NCI-H345 treated with DMSO at 0.1 percent for 48 hours (cell line): ENCODE data around the gene PDK1.
"Not testable (repeated sequence)": the region's sequence is repeated elsewhere in the genome, so short reads cannot be mapped to it uniquely, and the experiment has no call there.

Experiments used
- DNase-seq: peaks from one replicate; lab custom pipeline; 2025; ENCODE audit not compliant: unreplicated experiment; lab: John Stamatoyannopoulos, UW

The PDK1 gene

DNA sequence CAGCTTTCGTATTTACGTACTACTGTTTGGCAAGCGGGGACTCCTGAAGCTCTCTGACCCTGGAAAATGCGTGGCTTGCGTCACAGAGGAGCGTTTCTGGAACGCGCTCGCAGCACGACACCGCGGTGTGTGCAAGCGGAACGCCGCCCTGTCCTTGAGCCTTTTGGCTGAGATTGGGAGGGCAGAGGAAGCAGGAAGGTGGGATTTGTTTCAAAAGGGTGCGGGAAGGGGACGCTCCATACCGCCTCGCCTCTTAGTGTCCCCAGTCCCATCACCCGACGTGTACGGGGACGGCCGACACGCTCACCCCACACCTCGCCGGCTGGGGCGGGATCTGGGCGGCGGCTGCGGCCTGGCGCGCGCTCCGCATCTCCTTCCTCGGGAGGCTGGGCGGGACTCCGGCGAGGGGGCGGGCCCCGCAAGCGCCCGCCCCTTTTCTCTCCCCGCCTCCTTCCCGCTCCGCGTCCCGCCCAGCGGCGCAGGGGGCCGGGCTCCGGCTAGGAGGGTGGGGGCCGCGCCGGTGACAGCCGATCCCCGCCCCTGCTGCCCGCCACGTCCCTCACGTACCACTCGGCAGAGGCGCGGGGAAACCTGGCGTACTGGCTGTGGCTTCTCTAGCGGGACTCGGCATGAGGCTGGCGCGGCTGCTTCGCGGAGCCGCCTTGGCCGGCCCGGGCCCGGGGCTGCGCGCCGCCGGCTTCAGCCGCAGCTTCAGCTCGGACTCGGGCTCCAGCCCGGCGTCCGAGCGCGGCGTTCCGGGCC lies at the start of gene PDK1:
TSS of gene PDK1 (plus strand) at position 569 of the 762 bp plus-strand sequence. CDS start at position 630, 61 bp downstream.
- peak; percentile 84 for DNase-seq

- DNase-seq: no peak
Observed at GRCh38 chr2:172507199-172507598, 48.7 kb upstream of the PDK1 start.

DNA sequence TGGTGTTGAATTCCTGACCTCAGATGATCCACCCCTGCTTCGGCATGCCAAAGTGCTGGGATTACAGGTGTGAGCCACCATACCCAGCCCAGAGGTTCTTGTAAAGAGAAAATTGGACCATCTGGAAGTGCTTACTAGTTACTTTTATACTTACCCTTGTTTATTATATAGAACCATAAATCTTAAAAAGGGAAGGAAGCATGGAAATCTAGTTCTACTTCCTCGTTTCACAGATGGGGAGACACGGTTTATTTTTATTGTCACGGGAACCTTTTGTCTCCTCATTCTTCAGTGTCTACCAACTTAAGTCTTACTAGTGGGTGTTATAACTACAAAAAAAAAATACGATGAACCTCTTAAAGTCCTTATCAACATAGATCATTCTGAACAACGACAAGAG lies 45.8 kb upstream of the PDK1 start:
- DNase-seq: no peak

DNA sequence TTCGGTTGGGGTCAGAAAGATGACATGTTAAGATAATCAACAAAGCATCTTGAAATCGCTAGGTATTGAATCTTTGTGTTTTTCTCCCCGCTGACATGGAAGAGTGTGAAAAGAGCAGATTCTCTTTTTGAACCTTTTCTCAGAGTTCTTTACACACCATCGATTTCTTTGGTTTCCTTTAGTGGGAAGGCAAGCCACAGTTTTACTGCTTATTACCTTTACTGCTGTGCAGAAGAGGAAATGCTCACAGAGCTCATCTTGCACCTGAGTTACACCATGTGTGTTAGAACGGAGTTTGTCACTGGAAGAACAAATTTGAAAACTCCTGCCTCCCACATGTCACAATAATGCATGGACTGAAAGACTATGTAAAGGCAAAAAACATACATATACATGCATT lies 45.3 kb upstream of the PDK1 start:
- DNase-seq: no peak

DNA sequence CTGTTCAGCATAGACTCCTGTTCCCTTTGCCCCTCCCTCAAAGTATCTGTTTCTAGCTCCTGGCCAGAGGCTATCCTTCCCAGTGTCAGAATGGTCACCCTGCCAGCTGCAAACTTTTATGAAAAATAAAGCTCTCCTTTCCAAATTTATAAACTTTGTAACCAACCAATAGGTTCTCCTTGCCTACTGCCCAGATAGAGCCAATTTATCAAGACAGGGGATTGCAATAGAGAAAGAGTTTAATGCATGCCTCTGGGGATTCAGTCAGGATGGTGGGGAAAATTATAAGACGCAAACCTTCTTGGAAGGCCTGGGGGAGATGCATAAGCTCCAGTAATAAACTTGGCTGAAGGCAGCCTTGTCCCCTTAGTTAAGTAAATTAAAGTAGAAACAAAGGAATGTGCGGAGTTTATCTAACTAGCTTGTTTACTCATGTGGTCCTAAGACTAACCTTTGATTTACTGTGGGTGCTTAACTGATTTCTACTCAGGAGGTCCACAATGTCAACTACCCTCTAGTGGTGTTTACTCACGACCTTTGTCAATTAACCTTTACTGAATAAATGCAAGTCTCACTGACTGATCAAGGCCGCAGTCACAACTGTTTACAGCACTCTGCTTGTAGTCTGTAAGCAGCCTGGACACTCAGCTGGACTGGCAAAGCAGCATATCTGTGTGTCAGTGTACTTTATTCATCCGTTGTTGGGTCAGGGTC lies 42.9 kb upstream of the PDK1 start:
- no peak for DNase-seq

DNA sequence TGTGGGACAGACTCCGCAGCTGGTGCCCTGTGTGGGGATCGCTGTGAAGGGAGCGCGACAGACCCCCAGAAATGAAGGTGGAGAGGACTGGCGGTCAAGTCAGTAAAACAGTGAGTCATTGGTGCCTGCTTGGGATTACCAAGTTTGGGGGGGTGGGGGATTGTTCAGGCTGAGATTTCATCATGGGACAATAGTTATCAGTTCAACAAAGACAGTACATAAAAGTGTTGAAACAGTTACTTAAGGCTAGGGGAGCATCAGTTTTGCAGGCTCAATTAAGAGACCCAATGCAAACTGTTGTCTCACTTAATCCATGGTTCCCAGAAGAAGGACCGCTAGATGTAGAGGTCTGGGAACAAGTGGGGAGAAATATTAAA lies 42.4 kb upstream of the PDK1 start:
- no peak for DNase-seq

GRCh38 chr2:172513935-172514586 lies 41.8 kb upstream of the PDK1 start:
- no peak for DNase-seq

- no peak for DNase-seq
Observed at GRCh38 chr2:172516299-172516698, 39.6 kb upstream of the PDK1 start.

DNA sequence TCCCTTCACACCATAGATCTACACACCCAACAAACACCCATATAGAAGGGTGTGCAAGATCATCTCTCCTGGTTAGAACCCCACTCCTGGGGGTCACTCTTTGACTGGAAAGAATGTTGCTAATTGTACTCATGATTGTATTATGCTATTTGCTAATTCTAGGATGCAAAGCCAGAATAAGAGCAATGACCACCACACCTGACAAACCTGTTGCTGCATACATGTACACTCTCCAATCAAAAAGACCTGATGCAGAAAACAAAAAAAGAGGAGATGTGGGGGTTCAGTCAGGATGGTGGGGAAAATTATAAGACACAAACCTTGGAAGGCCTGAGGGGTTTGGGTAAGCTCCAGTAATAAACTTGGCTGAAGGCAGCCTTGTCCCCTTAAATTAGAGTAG lies 36.9 kb upstream of the PDK1 start:
- DNase-seq: no peak

GRCh38 chr2:172525601-172526000 lies 30.3 kb upstream of the PDK1 start:
- no peak for DNase-seq

DNA sequence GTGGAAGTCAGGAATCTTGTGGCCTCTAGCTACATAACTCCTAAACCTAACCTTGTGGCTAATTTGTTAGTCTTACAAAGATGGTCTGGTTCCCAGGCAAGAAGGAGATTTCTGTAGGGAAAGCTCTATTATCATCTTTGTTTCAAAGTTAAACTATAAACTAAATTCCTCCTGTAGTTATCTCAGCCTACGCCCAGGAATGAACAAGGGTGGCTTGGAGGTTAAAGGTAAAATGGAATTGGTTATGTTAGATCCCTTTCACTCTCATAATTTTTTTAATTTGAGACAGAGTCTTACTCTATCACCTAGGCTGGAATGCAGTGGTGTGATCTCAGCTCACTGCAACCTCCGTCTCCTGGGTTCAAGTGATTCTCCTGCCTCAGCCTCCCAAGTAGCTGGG lies 24.6 kb upstream of the PDK1 start:
- no peak for DNase-seq

DNA sequence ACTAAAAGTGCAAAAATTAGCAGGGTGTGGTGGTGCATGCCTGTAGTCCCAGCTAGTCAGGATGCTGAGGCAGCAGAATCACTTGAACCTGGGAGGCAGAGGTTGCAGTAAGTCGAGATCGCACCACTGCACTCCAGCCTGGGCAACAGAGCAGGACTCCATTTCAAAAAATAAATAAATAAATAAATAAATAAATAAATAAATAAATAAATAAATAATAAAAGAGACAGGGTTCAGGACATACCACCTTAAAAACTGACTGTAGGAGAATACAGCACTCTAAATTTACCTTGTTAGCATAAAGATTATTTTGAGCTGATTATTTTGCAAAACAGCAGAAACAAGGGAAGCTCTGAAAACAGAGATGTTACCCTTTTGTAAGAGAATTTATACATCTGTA lies 23.4 kb upstream of the PDK1 start:
- DNase-seq: not testable (repeated sequence)

DNA sequence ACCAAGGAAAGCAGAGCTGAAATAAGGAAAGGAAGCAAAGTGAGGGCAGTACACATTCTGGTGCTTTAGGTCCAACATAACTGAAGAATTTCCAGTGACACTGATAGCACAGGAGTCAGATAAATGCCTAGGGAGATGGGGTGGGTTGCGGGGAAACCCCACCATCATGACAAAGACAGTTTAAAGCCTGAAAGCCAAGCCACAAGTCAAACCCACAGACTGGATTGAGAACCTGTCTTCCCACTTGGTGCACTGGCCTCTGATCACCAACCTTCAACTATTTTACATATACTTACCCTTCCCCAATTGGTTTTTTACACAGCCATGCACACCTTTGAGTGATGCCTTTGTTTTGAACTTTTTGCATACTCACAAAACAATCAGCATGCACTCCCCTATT lies 22.2 kb upstream of the PDK1 start:
- DNase-seq: no peak

DNA sequence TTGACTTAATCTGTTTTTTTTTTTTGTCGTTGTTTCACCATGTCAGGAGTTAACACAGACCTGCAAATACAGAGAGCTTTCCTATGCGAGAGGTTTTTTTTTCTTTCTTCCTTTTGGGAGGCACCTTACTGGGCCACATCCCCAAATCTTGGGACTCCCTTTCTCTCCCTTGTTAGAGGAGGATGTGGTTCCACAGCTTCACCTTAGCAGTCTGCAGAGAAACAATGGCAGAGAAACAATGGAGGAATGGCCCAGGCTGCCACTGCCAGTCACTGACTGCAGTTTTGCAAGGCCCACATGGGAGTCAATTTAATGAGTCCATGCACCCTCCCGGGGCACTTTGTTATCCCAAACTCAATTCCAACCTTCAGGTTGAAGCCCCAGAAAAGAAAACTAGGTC lies 20.8 kb upstream of the PDK1 start:
- DNase-seq: no peak

DNA sequence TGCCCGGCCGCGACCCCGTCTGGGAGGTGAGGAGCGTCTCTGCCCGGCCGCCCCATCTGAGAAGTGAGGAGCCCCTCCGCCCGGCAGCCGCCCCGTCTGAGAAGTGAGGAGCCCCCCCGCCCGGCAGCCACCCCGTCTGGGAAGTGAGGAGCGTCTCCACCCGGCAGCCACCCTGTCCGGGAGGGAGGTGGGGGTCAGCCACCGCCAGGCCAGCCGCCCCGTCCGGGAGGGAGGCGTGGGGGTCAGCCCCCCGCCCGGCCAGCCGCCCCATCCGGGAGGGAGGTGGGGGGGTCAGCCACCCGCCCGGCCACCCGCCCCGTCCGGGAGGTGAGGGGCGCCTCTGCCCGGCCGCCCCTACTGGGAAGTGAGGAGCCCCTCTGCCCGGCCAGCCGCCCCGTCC lies 18.0 kb upstream of the PDK1 start:
- not testable (repeated sequence) for DNase-seq

DNA sequence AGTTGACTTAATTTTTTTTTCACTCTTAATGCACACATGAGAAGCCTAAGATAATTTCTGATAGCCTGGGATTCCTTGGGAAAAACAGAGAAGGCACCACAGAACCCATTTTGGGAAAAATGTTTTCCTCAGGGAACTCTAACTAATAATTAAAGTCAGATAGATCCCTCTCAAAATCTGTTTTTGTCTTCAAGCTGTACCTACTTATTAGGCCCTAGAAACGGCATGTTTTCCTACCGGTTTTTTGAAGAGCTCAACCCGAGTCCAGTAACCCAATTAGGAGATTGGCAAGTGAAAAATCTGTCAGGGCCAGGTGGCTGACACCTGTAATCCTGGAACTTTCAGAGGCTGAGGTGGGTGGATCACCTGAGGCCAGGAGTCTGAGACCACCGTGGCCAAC lies 16.1 kb upstream of the PDK1 start:
- no peak for DNase-seq

GRCh38 chr2:172540421-172540820 lies 15.5 kb upstream of the PDK1 start:
- DNase-seq: no peak

- no peak for DNase-seq
Observed at GRCh38 chr2:172545408-172546075, 10.3 kb upstream of the PDK1 start.

- DNase-seq: no peak
Observed at GRCh38 chr2:172549131-172549530, 6.8 kb upstream of the PDK1 start.

GRCh38 chr2:172549802-172550201 lies 6.1 kb upstream of the PDK1 start:
- not testable (repeated sequence) for DNase-seq

- no peak for DNase-seq
Observed at GRCh38 chr2:172550419-172550818, 5.5 kb upstream of the PDK1 start.

DNA sequence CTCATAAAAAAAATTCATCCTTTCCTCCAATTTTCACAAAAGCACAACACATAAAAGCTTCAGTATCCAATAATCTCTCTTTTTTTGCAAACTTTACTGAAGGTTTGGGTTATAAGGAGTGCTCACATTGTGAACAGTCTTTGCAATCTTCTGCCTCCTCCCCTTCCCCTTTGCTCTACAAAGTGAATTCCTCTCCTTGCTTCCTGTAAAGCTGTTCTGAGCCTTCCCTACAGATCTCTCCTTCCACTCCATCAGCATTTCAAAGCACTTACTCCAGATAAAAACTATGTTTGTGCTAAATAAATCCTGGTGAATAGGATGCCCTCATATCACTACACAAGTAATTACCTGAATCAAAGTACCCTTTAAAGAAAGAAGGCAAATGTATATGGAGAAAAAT lies 4.6 kb upstream of the PDK1 start:
- DNase-seq: no peak
